Retinal pigment epithelial cell (primary cell): ENCODE results near the gene ARHGDIG.
"Not testable (repeated sequence)": the region's sequence is repeated elsewhere in the genome, so short reads cannot be mapped to it uniquely, and the experiment has no call there.

Experiments
- DNase-seq: peaks from one replicate; pipeline ENCODE4 v3.0.0-alpha.2; 2010; ENCODE audit warnings: low read depth
- H3K4me3 ChIP-seq: 2 replicates; pipeline ENCODE4 v1.5.1; 2011; ENCODE audit warnings: mild to moderate bottlenecking, low read length, control low read depth, moderate library complexity
- CTCF ChIP-seq: conservative IDR thresholded peaks from 2 replicates; pipeline ENCODE4 v1.5.1; 2011; ENCODE audit warnings: low read depth, low read length, control low read depth, inconsistent platforms

The ARHGDIG gene

DNA sequence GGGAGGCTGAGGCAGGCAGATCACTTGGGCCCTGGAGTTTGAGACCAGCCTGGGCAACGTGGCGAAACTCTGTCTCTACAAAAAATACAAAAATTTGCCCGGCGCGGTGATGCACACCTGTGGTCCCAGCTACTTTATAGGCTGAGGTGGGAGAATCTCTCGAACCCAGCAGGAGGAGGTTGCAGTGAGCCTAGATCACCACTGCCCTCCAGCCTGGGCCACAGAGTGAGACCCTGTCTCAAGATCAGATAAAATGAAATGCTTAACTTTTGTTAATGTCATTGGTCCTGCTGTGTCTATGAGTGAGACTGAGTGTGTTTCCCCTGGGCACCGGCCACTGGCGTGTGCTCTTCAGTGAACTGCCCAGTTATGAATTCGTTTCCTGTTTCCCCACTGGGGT is 35.3 kb upstream of the ARHGDIG start:
- TF ChIP-seq CTCF, result no peak

DNA sequence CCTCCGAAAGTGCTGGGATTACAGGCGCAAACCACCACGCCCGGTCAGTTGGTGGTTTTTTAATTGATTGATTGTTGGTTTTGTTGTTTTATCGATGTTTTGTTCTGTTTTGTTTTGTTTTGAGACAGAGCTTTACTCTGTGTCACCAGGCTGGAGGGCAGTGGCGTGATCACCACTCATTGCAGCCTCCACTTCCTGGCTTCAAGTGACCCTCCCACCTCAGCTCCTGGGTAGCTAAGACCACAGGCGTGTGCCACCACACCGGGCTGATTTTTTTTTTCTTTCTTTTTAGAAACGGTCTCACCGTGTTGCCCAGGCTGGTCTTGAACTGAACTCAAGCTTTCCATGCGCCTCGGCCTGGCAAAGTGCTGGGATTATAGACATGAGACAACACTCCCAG is 33.4 kb upstream of the ARHGDIG start:
- no peak for TF ChIP-seq CTCF
- no peak overlapping the region for H3K4me3 ChIP-seq
- DNase-seq, result no peak

More for the DNA sequence above, 35.3 kb upstream of the ARHGDIG start:
- H3K4me3 ChIP-seq, result no peak overlapping the region
- DNase-seq, result no peak

DNA sequence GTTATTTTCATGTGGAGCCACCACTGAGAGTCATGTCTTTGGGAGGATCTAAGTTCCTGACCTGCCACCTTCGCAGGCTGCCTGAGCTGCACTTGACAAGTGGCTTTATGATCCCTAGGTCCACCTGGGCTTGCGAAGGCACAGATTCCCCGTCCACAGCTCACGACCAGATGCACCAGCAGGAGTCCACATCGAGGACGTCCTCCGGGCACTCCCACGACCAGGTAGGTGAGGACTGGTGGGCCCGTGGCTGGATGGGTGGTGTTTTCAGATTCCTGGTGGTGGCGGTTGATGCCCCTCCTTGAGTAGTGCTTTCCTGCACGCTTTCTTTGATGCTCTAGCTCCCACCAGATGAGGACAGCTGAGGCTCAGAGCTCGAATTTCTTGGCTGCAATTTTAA is 31.0 kb upstream of the ARHGDIG start:
- no peak for DNase-seq
- TF ChIP-seq CTCF, result no peak
- no peak overlapping the region for H3K4me3 ChIP-seq

DNA sequence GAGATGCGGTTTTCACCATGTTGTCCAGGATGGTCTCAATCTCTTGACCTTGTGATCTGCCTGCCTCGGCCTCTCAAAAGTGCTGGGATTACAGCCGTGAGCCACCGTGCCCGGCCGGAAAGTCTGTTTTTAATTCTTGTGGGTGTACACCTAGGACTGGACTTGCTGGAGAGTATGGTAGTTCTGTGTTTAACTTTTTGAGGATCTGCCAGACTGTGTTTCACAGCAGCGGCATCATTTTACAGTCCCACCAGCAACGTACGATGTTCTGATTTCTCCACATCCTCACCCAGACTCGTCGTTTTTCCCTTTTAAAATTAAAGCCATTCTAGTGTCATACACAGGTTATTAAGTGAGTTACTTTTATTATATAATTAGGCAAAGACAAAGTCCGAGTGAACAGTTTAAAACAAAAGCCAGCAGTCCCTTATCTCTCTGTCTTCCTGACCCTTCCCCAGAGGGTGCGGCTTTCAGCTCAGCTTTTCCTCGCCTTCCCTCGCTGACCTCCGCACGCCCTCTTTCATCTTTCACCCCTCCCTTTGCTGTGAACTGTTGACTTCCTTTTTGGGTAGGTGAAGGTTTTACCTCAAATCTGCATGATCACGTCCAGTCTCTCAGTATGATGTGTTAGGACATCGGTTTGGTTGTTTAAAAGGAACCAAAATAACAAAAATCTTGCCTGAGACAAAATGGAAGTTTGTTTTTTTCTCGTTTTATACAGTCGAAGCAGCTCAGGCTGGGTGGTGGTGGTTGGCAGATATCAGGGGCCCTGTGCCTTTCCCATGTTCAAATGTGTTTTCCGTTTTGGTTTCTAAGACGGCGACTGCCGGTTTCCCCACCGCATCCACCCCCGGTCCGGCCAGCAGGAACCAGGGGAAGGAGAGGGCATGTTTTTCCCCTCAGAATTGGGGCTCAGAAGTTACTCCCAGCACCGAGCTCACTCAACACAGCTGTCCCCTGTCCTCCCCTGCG is 27.7 kb upstream of the ARHGDIG start:
- TF ChIP-seq CTCF, result no peak
- H3K4me3 ChIP-seq, result no peak overlapping the region

DNA sequence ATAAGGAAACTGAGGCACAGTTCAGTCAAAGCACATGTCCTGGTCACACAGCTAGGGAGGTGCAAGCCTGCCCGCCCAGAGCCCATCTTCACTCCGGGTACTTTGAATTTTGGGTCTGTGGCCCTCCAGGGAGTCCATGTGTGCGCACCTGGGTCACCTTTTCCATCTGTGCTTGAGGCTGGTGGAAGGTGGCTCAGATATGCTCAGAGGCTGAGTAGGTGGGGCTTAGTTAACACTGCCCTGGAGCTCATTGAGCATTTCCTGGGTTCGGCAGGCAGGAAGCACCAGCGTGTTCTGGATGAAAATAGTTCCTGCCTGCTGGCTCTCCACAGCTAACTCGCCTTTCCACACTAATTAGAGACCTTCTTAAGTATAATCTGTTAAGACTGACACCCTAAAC is 26.6 kb upstream of the ARHGDIG start:
- TF ChIP-seq CTCF, result no peak
- DNase-seq, result no peak
- H3K4me3 ChIP-seq, result no peak overlapping the region

More for the DNA sequence above, 27.7 kb upstream of the ARHGDIG start:
- DNase-seq, result no peak

DNA sequence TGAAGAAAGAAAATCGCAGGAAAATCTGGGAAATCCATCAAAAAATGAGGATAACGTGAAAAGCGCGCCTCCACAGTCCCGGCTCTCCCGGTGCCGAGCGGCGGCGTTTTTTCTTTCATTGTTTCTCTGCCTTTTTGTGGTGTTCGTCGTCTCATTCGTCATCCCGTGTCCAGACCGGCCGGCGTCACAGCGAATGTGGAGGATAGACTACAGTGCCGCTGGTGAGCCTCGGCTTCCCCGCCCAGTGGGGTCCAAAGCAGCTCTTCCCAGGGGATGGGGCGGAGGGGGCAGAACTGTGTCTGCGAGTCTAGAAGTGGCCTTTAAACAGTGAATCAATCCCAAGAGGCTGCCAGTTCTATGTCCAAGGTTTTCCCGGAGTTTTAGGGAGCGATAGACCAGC is 25.9 kb upstream of the ARHGDIG start:
- H3K4me3 ChIP-seq, result no peak overlapping the region
- no peak for DNase-seq
- TF ChIP-seq CTCF, result no peak

- no peak overlapping the region for H3K4me3 ChIP-seq
- DNase-seq, result no peak
- TF ChIP-seq CTCF, result no peak
Observed at GRCh38 chr16:255183-255582, 25.2 kb upstream of the ARHGDIG start.

- not testable (repeated sequence) for H3K4me3 ChIP-seq, DNase-seq
Observed at GRCh38 chr16:258091-258490, 22.3 kb upstream of the ARHGDIG start.
